IMR-90 (cell line): ENCODE data around the gene C1QTNF8. TPM values are rescaled to one million over a fixed set of nuclear protein-coding genes. Genes with fewer than 3 reads are reported as not detected.

Experiments used
- ATAC-seq: fragments of 200-7000 bp; cut with Tn5 transposase; 2 replicates; pipeline ENCODE4 v1.9.1; 2020; ENCODE audit warnings: low read depth, mild to moderate bottlenecking, moderate library complexity
- BruUV-seq: library from RNA; stranded (reverse); fragments of 400-500 nt; replicated peaks from 2 replicates; lab custom pipeline; 2021; lab: Mats Ljungman, UMichigan
- CTCF ChIA-PET: fragments of 300-600 bp; formaldehyde crosslinking; extraction: SDS; loops from one replicate; lab custom pipeline; 2021; ENCODE audit warnings: antibody characterized with exemption; lab: Yijun Ruan, JAX
- POLR2A ChIA-PET: fragments of 300-600 bp; sonication (Branson Sonifier 250); formaldehyde crosslinking; loops from one replicate; lab custom pipeline; 2022; ENCODE audit warnings: antibody characterized with exemption; ENCODE audit not compliant: unreplicated experiment; lab: Charles Lee
- DNase-seq: peaks from one replicate; pipeline ENCODE4 v3.0.0; 2013
- H2AFZ ChIP-seq: replicated peaks from 2 replicates; pipeline ENCODE3; 2013; ENCODE audit warnings: low read length, mild to moderate bottlenecking; ENCODE audit not compliant: poor library complexity
- H2AK5ac ChIP-seq: 2 replicates; pipeline ENCODE4 v1.6.1; 2013; ENCODE audit warnings: low read depth, low read length, inconsistent platforms
- H2AK9ac ChIP-seq: replicated peaks from 2 replicates; pipeline ENCODE3; 2013; ENCODE audit warnings: mild to moderate bottlenecking, low read depth, low read length, moderate library complexity; ENCODE audit not compliant: poor library complexity
- H2BK120ac ChIP-seq: 2 replicates; pipeline ENCODE4 v1.6.1; 2013; ENCODE audit warnings: low read depth, low read length, inconsistent platforms
- H2BK15ac ChIP-seq: 3 replicates; pipeline ENCODE4 v1.6.1; 2013; ENCODE audit warnings: low read depth, low read length, inconsistent platforms
- H2BK20ac ChIP-seq: 2 replicates; pipeline ENCODE4 v1.6.1; 2013; ENCODE audit warnings: low read depth, mild to moderate bottlenecking, inconsistent platforms, low read length, moderate library complexity
- H2BK5ac ChIP-seq: 2 replicates; pipeline ENCODE4 v1.6.1; 2013; ENCODE audit warnings: mild to moderate bottlenecking, low read depth, low read length, inconsistent platforms; ENCODE audit not compliant: poor library complexity, severe bottlenecking
- H3K14ac ChIP-seq: replicated peaks from 2 replicates; pipeline ENCODE4 v1.6.1; 2013; ENCODE audit warnings: low read depth, low read length, inconsistent platforms
- H3K18ac ChIP-seq: 2 replicates; pipeline ENCODE4 v1.6.1; 2013; ENCODE audit warnings: low read depth, low read length, control low read depth
- H3K23ac ChIP-seq: 2 replicates; pipeline ENCODE4 v1.6.1; 2013; ENCODE audit warnings: low read depth, low read length, inconsistent platforms
- H3K27ac ChIP-seq: 2 replicates; pipeline ENCODE4 v1.5.1; 2013; ENCODE audit warnings: mild to moderate bottlenecking, control low read depth, low read length; ENCODE audit not compliant: insufficient read depth
- H3K27me3 ChIP-seq: 2 replicates; pipeline ENCODE4 v1.6.1; 2013; ENCODE audit warnings: low read length; ENCODE audit not compliant: control insufficient read depth, insufficient read depth
- H3K36me3 ChIP-seq: 2 replicates; pipeline ENCODE4 v1.6.1; 2013; ENCODE audit warnings: low read length, mixed read lengths; ENCODE audit not compliant: control insufficient read depth, insufficient read depth
- H3K4ac ChIP-seq: 2 replicates; pipeline ENCODE4 v1.6.1; 2013; ENCODE audit warnings: low read depth, low read length, inconsistent platforms
- H3K4me1 ChIP-seq: 2 replicates; pipeline ENCODE4 v1.6.1; 2013; ENCODE audit warnings: low read length, mixed read lengths; ENCODE audit not compliant: control insufficient read depth, insufficient read depth
- H3K4me2 ChIP-seq: 2 replicates; pipeline ENCODE4 v1.6.1; 2013; ENCODE audit warnings: low read depth, mild to moderate bottlenecking, control low read depth, low read length, moderate library complexity
- H3K4me3 ChIP-seq: 2 replicates; pipeline ENCODE4 v1.5.1; 2013; ENCODE audit warnings: low read depth, mild to moderate bottlenecking, control low read depth, low read length, moderate library complexity; ENCODE audit not compliant: insufficient read depth
- H3K56ac ChIP-seq: 2 replicates; pipeline ENCODE4 v1.6.1; 2013; ENCODE audit warnings: low read length, inconsistent platforms; ENCODE audit not compliant: insufficient read depth; ENCODE audit errors: extremely low read depth
- H3K79me1 ChIP-seq, 2 experiments: 2 replicates each; pipeline ENCODE4 v1.6.1; 2013; ENCODE audit warnings: low read length in 2 of 2, inconsistent platforms in 1 of 2, low read depth in 1 of 2
- H3K9ac ChIP-seq: 2 replicates; pipeline ENCODE4 v1.6.1; 2013; ENCODE audit warnings: low read depth, low read length, control low read depth
- H3K9me1 ChIP-seq: 2 replicates; pipeline ENCODE4 v1.6.1; 2013; ENCODE audit warnings: low read length, inconsistent platforms; ENCODE audit not compliant: insufficient read depth
- H3K9me3 ChIP-seq: 2 replicates; pipeline ENCODE4 v1.6.1; 2013; ENCODE audit warnings: low read length; ENCODE audit not compliant: control insufficient read depth, insufficient read depth
- H4K20me1 ChIP-seq: 2 replicates; pipeline ENCODE4 v1.6.1; 2013; ENCODE audit warnings: low read length, inconsistent platforms; ENCODE audit not compliant: insufficient read depth
- H4K5ac ChIP-seq: 2 replicates; pipeline ENCODE4 v1.6.1; 2013; ENCODE audit warnings: mild to moderate bottlenecking, low read depth, low read length, control low read depth
- H4K8ac ChIP-seq, 2 experiments: 2 replicates each; pipeline ENCODE4 v1.6.1; 2013; ENCODE audit warnings: low read depth in 2 of 2, low read length in 2 of 2, control low read depth in 1 of 2, inconsistent platforms in 1 of 2
- H4K91ac ChIP-seq: 2 replicates; pipeline ENCODE4 v1.6.1; 2013; ENCODE audit warnings: low read depth, low read length, inconsistent platforms; ENCODE audit not compliant: insufficient read depth
- CEBPB ChIP-seq: IDR thresholded peaks from 2 replicates; pipeline ENCODE4 v1.6.1; 2012; ENCODE audit warnings: low read depth, low read length, improper control_type of control experiment
- CHD1 ChIP-seq: IDR thresholded peaks from 2 replicates; pipeline ENCODE4 v1.6.1; 2012; ENCODE audit warnings: low read depth, low read length, improper control_type of control experiment
- CTCF ChIP-seq: conservative IDR thresholded peaks from 2 replicates; pipeline ENCODE4 v1.5.1; 2012; ENCODE audit warnings: mild to moderate bottlenecking, low read depth, low read length, improper control_type of control experiment
- ELK1 ChIP-seq: fragments of 150-350 bp; IDR thresholded peaks from 2 replicates; pipeline ENCODE4 v1.6.1; 2016; ENCODE audit warnings: low read depth, mild to moderate bottlenecking, low read length, moderate library complexity, borderline replicate concordance
- FOS ChIP-seq: fragments of 150-350 bp; IDR thresholded peaks from 2 replicates; pipeline ENCODE4 v1.6.1; 2016; ENCODE audit warnings: low read depth, low read length
- MAFK ChIP-seq: IDR thresholded peaks from 2 replicates; pipeline ENCODE4 v1.6.1; 2012; ENCODE audit warnings: low read depth, low read length, improper control_type of control experiment
- MAZ ChIP-seq: IDR thresholded peaks from 2 replicates; pipeline ENCODE4 v1.6.1; 2012; ENCODE audit warnings: low read depth, mild to moderate bottlenecking, low read length, improper control_type of control experiment, moderate library complexity, borderline replicate concordance
- MXI1 ChIP-seq: IDR thresholded peaks from 2 replicates; pipeline ENCODE4 v1.6.1; 2012; ENCODE audit warnings: low read depth, mild to moderate bottlenecking, low read length, moderate library complexity, borderline replicate concordance
- NFE2L2 ChIP-seq: fragments of 150-350 bp; IDR thresholded peaks from 2 replicates; pipeline ENCODE4 v1.6.1; 2016; ENCODE audit warnings: low read depth, mild to moderate bottlenecking, low read length
- RAD21 ChIP-seq: IDR thresholded peaks from 2 replicates; pipeline ENCODE4 v1.6.1; 2012; ENCODE audit warnings: low read length, improper control_type of control experiment
- RCOR1 ChIP-seq: IDR thresholded peaks from 2 replicates; pipeline ENCODE4 v1.6.1; 2012; ENCODE audit warnings: mild to moderate bottlenecking, low read length, improper control_type of control experiment; ENCODE audit not compliant: insufficient replicate concordance
- SMC3 ChIP-seq: fragments of 150-350 bp; IDR thresholded peaks from 2 replicates; pipeline ENCODE4 v1.6.1; 2016; ENCODE audit warnings: low read depth, mild to moderate bottlenecking, antibody characterized with exemption, low read length, moderate library complexity
- WGBS, 2 experiments: methylation state at CpG; one replicate each; pipeline versions ENCODE4 v1.1.5 to v1.1.7; 2013; ENCODE audit warnings: missing lambda C conversion rate in 2 of 2; ENCODE audit not compliant: insufficient read length in 1 of 2; ENCODE audit errors: extremely low coverage in 2 of 2; 5-methylcytosine and 5-hydroxymethylcytosine counted together
- dilution Hi-C: fragments of 300-500 bp; cut with HindIII; formaldehyde crosslinking; loops from one replicate; pipeline ENCODE4 v1.14.3; 2018; ENCODE audit warnings: low sequenced_read_pairs; ENCODE audit not compliant: unreplicated experiment
- in situ Hi-C: fragments of 300-500 bp; cut with MboI; formaldehyde crosslinking; loops from 3 replicates; pipeline ENCODE4 v1.14.3; 2019; ENCODE audit warnings: low sequenced_read_pairs, inconsistent platforms, mixed read lengths
- intact Hi-C: fragments of 100-400 bp; cut with micrococcal nuclease; formaldehyde crosslinking; loops from 2 replicates; pipeline ENCODE4 v1.10.0; 2022
- polyA plus RNA-seq, 3 experiments: library from polyadenylated mRNA; depleted of rRNA; stranded (reverse); fragments of >200 nt; gene quantifications; 2 replicates each; pipeline ENCODE4 v1.2.3, GENCODE V29; 2012; ENCODE audit warnings: low replicate concordance in 1 of 3
- total RNA-seq: library from RNA; depleted of rRNA; stranded (reverse); fragments of >200 nt; gene quantifications from 2 replicates; pipeline ENCODE4 v1.2.3, GENCODE V29; 2012

C1QTNF8 gene
- total and polyA plus RNA-seq, 2 of the 4 experiments (the other 2 are of a cell fraction) = not detected

GRCh38 chr16:1094601-1095449 is 1.2 kb downstream of the C1QTNF8 start:
- ChIA-PET POLR2A (no interaction called here), CTCF (no interaction called here)
- DNase-seq (no peak), ATAC-seq (no peak)
- Histone ChIP-seq H3K18ac (no peak overlapping the region), H3K4ac (no peak overlapping the region), H3K4me3 (no peak overlapping the region), H2AFZ (no peak overlapping the region), H2BK20ac (no peak overlapping the region), H2AK5ac (no peak overlapping the region), H3K36me3 (no peaks in the 10 kb centered on the region), H3K9ac (no peak overlapping the region), H3K56ac (no peak overlapping the region), H3K79me1 (no peaks in the 10 kb centered on the region), H3K23ac (no peak overlapping the region), H4K91ac (no peak overlapping the region), H2BK120ac (no peak overlapping the region), H3K14ac (no peak overlapping the region), H4K8ac (no peak overlapping the region), H3K9me1 (no peaks in the 10 kb centered on the region), H3K4me1 (no peaks in the 10 kb centered on the region), H2AK9ac (no peak overlapping the region), H2BK15ac (no peak overlapping the region), H3K27me3 (peaks cover 12% of the 10 kb centered on the region), H3K9me3 (no peaks in the 10 kb centered on the region), H2BK5ac (no peak overlapping the region), H3K27ac (no peak overlapping the region), H3K4me2 (no peak overlapping the region), H4K5ac (no peak overlapping the region), H4K20me1 (no peaks in the 10 kb centered on the region)
- in situ Hi-C loops = no loop called here
- TF ChIP-seq RCOR1 (no peak), CEBPB (no peak), MAFK (no peak), NFE2L2 (no peak), CTCF (no peak), FOS (no peak), MXI1 (no peak), MAZ (no peak), SMC3 (no peak), RAD21 (no peak), ELK1 (no peak), CHD1 (no peak)
- dilution Hi-C loops = no loop called here
- intact Hi-C loops = no loop called here
- BruUV-seq = no TSS peak
- 82% methylated on average over 3 of the region's 29 CpGs; no CpG with 5 or more reads in 1 of the 2 experiments for WGBS, 2 experiments
